Lower lobe of right lung (tissue), 2 donors: ENCODE measurements around the gene SND1. TPM values are rescaled to one million over a fixed set of nuclear protein-coding genes. Genes with fewer than 3 reads are reported as not detected.

Source experiments
- ATAC-seq, 2 donors: fragments of 200-7000 bp; cut with Tn5 transposase; one replicate each; pipeline ENCODE4 v1.9.1; 2020 to 2022; ENCODE audit warnings: mild to moderate bottlenecking in 2 of 2, moderate library complexity in 2 of 2
- DNase-seq: peaks from one replicate; pipeline ENCODE4 v3.0.0-alpha.2; 2020
- H3K27ac ChIP-seq: fragments of 200-600 bp; one replicate; pipeline ENCODE4 v1.8.0; 2022
- H3K27me3 ChIP-seq: fragments of 200-600 bp; one replicate; pipeline ENCODE4 v1.8.0; 2022; ENCODE audit warnings: low read depth
- H3K36me3 ChIP-seq: fragments of 200-600 bp; one replicate; pipeline ENCODE4 v1.8.0; 2022; ENCODE audit warnings: mild to moderate bottlenecking
- H3K4me1 ChIP-seq: fragments of 200-600 bp; one replicate; pipeline ENCODE4 v1.8.0; 2022
- H3K4me3 ChIP-seq: fragments of 200-600 bp; one replicate; pipeline ENCODE4 v1.8.0; 2022; ENCODE audit warnings: mild to moderate bottlenecking
- H3K9me3 ChIP-seq: fragments of 200-600 bp; one replicate; pipeline ENCODE4 v1.8.0; 2022
- intact Hi-C: fragments of 100-400 bp; cut with DNase I; formaldehyde crosslinking; loops from one replicate; pipeline ENCODE4 v1.11.0; 2022
- total RNA-seq: library from RNA; stranded (reverse); fragmentation: NEBNext Ultra II Directional; extraction: Animal tissue kit (Norgen Biotek cat#: 25700); gene quantifications from one replicate; pipeline ENCODE4 v1.2.1, GENCODE V29; 2021
- TF ChIP-seq, protein P1 (sequence below): fragments of 200-600 bp; IDR thresholded peaks from one replicate; pipeline ENCODE4 v1.8.0; 2022; ENCODE audit warnings: antibody characterized with exemption, mild to moderate bottlenecking
- donor health status: DM: no; HTN: yes; CAD: no; lungs with severe emphysema.

The SND1 gene
- total RNA-seq, 1 donor from 2014 or later = 142 TPM

DNA sequence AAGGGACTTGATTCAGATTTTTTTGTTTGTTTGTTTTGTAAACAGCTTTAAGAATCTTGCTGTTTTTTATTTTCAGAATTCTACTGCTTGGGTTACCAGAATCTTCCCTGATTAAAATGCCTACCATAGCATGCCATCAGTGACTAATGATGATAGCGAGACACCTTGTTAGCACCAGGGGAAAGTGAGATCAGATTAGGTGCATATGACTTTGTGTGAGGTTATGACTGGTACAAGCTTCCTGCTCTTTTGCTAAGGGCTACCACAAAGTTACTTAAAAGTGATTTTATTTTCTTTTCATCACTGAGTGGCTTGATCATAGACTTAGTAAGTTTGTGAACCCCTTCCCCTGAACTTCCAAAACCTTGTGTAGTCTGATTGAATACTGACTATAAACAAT is 93.5 kb downstream of the SND1 start:
- TF ChIP-seq, protein P1, sequence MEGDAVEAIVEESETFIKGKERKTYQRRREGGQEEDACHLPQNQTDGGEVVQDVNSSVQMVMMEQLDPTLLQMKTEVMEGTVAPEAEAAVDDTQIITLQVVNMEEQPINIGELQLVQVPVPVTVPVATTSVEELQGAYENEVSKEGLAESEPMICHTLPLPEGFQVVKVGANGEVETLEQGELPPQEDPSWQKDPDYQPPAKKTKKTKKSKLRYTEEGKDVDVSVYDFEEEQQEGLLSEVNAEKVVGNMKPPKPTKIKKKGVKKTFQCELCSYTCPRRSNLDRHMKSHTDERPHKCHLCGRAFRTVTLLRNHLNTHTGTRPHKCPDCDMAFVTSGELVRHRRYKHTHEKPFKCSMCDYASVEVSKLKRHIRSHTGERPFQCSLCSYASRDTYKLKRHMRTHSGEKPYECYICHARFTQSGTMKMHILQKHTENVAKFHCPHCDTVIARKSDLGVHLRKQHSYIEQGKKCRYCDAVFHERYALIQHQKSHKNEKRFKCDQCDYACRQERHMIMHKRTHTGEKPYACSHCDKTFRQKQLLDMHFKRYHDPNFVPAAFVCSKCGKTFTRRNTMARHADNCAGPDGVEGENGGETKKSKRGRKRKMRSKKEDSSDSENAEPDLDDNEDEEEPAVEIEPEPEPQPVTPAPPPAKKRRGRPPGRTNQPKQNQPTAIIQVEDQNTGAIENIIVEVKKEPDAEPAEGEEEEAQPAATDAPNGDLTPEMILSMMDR = no peak
- Histone ChIP-seq H3K4me1 (no peaks in the 10 kb centered on the region), H3K27me3 (no peaks in the 10 kb centered on the region), H3K36me3 (peaks cover 5% of the 10 kb centered on the region), H3K27ac (no peak overlapping the region), H3K4me3 (no peak overlapping the region), H3K9me3 (no peaks in the 10 kb centered on the region)
- no peak for ATAC-seq
- no peak for DNase-seq
- intact Hi-C loops = no loop called here

DNA sequence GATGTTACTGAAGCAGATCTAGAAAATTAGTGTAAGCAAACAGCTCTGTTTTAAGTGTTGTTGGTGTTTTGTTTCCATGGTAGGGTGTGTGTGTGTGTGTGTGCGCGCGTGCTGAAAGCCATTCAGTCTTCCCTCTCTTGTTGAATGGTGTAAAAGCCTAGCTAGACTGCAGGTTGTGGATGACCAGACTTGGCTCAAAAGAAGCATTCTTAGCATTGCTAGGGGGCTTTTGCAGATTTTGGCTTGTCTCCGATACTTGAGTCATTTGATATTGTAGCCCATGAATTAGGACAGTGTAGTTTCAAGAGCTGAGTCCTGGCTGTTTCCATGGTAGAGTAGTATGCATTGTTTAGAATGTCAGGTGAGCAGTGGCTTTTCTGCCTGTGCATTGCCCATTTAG is 99.1 kb downstream of the SND1 start:
- intact Hi-C loops = no loop called here

DNA sequence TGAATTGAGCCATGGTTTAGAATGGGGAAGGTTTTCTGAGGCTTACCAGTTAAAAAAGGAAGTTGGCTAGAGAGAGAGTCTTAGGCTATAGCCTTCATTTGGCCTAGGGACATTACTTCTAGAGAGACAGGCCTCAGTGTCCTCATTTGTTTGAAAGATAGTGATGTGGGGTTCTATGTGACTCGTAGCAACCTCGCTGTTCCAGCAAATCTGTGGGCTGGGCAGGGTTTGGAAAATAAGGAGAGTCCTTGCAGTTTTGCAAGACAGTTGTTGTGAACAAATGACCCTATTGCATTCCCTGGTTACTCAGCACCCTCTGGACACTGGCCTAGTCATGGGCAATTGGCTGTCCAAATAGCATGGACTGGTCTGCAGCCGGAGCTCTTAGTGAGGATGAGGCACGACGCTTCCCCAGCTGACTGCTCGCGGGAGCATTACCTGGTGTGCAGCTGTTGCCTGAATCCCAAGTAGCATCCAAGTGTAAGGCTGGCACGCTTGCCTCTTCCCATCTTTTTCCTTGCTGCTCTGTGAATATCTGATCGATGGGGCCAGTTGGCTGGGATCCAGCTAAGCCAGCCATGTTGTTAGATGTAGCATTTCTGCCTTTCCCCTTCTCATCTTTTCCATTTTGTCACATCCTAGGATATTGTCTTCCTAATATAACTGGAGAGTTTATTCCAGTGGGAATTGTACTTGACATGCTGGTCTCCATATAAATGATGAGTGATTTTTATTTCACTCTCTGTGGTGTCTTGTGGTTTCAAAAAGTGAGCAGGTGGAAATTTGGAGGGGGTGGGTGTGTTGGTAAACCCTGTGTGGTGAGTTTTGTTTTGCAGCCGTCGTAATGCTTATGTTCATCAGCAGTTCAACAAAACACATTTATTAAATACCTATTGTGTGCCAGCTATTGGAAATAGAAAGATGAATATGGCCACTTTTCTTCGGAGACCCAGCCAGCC is 99.8 kb downstream of the SND1 start:
- intact Hi-C loops = no loop called here
- no peak overlapping the region for H3K4me3 ChIP-seq
- DNase-seq (no peak), ATAC-seq (peak; percentile 17 to 18)
- H3K4me1 ChIP-seq = peaks cover 5% of the 10 kb centered on the region
- no peaks in the 10 kb centered on the region for H3K36me3 ChIP-seq
- TF ChIP-seq, protein P1 = no peak
- H3K27me3 ChIP-seq = no peaks in the 10 kb centered on the region
- H3K27ac ChIP-seq = no peak overlapping the region
- H3K9me3 ChIP-seq = no peaks in the 10 kb centered on the region

More for the DNA sequence above, 99.1 kb downstream of the SND1 start:
- ATAC-seq = peak; percentile 12 to 37
- Histone ChIP-seq H3K27me3 (no peaks in the 10 kb centered on the region), H3K9me3 (no peaks in the 10 kb centered on the region), H3K36me3 (no peaks in the 10 kb centered on the region), H3K4me3 (no peak overlapping the region), H3K4me1 (peaks cover 5% of the 10 kb centered on the region), H3K27ac (no peak overlapping the region)
- no peak for DNase-seq
- TF ChIP-seq, protein P1 = no peak

DNA sequence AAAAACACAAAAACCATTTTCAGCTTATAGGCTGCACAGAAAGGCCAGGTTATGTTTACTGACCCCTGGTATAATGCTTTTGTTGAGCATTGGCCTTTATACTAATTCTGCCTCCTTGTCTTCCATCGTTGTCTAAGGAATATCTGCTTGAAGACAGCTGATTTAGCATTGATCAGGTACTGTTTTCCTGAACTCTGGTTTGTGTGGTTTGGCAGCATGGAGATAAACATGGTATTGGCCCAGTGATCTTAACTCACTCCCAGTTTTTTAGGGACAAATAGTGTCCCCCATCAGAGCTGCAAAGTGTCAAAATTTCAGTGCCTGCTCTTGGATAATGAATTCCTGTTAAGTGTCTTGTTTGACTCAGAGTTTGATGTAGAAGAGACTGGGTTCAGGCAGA is 100.8 kb downstream of the SND1 start:
- ATAC-seq (no peak), DNase-seq (no peak)
- peaks cover 5% of the 10 kb centered on the region for H3K4me1 ChIP-seq
- H3K27me3 ChIP-seq = no peaks in the 10 kb centered on the region
- no peaks in the 10 kb centered on the region for H3K9me3 ChIP-seq
- TF ChIP-seq, protein P1 = no peak
- no peaks in the 10 kb centered on the region for H3K36me3 ChIP-seq
- intact Hi-C loops = no loop called here
- no peak overlapping the region for H3K27ac ChIP-seq
- no peak overlapping the region for H3K4me3 ChIP-seq

DNA sequence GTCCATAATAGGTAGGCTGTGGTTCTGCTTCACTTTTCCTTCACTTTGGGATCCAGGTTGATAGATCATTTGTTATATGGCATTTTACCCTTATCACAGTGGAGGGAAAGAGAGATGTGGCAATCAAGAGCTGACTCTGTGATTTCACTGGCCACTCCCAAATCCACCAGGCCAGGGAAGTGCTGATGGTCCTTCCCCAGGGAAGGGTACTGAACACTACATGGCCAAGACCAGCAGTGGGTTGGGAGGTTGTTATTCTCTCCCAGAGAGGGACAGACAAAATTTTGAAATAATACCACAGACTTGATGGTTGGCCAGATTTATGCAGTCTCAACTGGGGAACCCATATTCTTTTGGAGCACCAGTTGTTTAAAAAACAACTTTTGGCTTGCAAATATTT is 102.5 kb downstream of the SND1 start:
- H3K27ac ChIP-seq = no peak overlapping the region
- no peak overlapping the region for H3K4me3 ChIP-seq
- no peaks in the 10 kb centered on the region for H3K27me3 ChIP-seq
- no peaks in the 10 kb centered on the region for H3K36me3 ChIP-seq
- no peak for DNase-seq
- peaks cover 5% of the 10 kb centered on the region for H3K4me1 ChIP-seq
- H3K9me3 ChIP-seq = no peaks in the 10 kb centered on the region
- TF ChIP-seq, protein P1 = no peak
- intact Hi-C loops = no loop called here
- ATAC-seq = no peak
